ENCODE results near the gene GPX4. TPM values are rescaled to one million over a fixed set of nuclear protein-coding genes. Genes with fewer than 3 reads are reported as not detected.

Gene GPX4
- total and polyA plus RNA-seq, 9 of the 15 experiments (the other 6 are each of a cell fraction or from before 2014, with no cell fraction given) = 61.4 to 661 (median 349) TPM

DNA sequence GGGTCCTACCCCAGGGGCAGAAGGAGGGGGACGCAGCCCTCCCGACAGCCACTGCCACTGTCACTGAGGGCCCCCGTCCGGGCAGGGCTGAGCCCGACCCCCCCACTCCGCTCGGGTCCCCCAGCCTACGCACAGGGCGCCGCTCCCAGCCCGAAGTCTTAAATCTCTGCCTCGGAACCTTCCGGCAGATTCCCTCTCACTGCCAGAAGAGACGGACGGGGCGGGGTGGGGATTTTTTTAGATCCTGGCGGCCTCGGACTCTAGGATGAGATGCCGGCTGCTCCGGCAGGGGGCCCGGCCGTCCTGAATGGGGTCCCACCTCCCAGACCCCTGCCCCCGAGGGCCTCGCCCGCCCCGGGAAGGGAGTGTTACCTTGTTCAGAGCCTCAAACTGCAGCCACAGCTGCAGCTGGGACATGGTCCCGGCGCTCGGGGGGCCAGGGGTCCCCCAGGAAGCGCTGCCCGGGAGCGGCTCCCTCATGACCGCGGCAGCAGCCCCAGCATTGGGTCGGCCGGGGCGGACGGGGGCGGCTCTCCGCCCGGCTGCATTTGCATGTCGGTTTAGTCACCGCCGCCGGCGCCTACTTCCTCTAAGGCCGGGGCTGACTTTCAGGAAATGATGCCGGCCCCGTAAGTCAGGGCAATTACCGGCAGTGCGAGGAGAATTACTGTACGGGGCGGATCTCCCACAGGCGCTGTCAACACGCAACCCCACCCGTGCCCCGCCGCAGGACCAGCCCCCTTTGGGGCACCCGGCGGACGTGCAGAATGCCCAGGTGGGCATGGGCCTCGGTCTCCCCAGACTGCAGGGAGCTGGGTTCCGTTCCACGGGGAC, 28.1 kb downstream of the GPX4 start (continued):
- no peak for TF ChIP-seq PBX2 (CRISPR knock-in tag; IDR thresholded peaks at IDR 0.05; ENCODE audit: low read depth)
- no peak for TF ChIP-seq PBX2 (tag; conservative IDR thresholded peaks at IDR 0.05; ENCODE audit: low read depth)
- TF ChIP-seq TOE1 (IDR thresholded peaks at IDR 0.05; ENCODE audit: borderline replicate concordance) = no peak
- no peak for TF ChIP-seq TOE1 (CRISPR knock-in tag; IDR thresholded peaks at IDR 0.05; ENCODE audit: borderline replicate concordance, low read depth)
- no peak for TF ChIP-seq FOS (IDR thresholded peaks at IDR 0.05; ENCODE audit: extremely low read depth, insufficient read length)
- TF ChIP-seq TFAM (CRISPR knock-in tag; conservative IDR thresholded peaks at IDR 0.05) = no peak
- no peak for TF ChIP-seq THRA (IDR thresholded peaks at IDR 0.05)
- no peak for TF ChIP-seq SMARCC2 (IDR thresholded peaks at IDR 0.05; ENCODE audit: low read depth)
- TF ChIP-seq POLR2B (IDR thresholded peaks at IDR 0.05; ENCODE audit: low read depth, partially characterized antibody) = no peak
- no peak for TF ChIP-seq TCF3 (CRISPR knock-in tag; IDR thresholded peaks at IDR 0.05)
- no peak for TF ChIP-seq ZNF512 (tag; IDR thresholded peaks at IDR 0.05)
- no peak for TF ChIP-seq CTBP1 (IDR thresholded peaks at IDR 0.05; ENCODE audit: borderline replicate concordance)
- no peak for TF ChIP-seq C11orf30 (IDR thresholded peaks at IDR 0.05; ENCODE audit: low read depth)
- no peak for TF ChIP-seq MYNN (IDR thresholded peaks at IDR 0.05)
- TF ChIP-seq MYNN (CRISPR knock-in tag; IDR thresholded peaks at IDR 0.05) = no peak
- TF ChIP-seq TCF15 (CRISPR knock-in tag; IDR thresholded peaks at IDR 0.05) = no peak
- TF ChIP-seq, protein P1, sequence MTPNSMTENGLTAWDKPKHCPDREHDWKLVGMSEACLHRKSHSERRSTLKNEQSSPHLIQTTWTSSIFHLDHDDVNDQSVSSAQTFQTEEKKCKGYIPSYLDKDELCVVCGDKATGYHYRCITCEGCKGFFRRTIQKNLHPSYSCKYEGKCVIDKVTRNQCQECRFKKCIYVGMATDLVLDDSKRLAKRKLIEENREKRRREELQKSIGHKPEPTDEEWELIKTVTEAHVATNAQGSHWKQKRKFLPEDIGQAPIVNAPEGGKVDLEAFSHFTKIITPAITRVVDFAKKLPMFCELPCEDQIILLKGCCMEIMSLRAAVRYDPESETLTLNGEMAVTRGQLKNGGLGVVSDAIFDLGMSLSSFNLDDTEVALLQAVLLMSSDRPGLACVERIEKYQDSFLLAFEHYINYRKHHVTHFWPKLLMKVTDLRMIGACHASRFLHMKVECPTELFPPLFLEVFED (CRISPR knock-in tag; conservative IDR thresholded peaks at IDR 0.05) = no peak
- TF ChIP-seq POLR3A (IDR thresholded peaks at IDR 0.05; ENCODE audit: borderline replicate concordance, extremely low read depth, insufficient read depth, insufficient read length) = no peak
- TF ChIP-seq ZNF134 (CRISPR knock-in tag; conservative IDR thresholded peaks at IDR 0.05) = no peak
- TF ChIP-seq, protein P2, sequence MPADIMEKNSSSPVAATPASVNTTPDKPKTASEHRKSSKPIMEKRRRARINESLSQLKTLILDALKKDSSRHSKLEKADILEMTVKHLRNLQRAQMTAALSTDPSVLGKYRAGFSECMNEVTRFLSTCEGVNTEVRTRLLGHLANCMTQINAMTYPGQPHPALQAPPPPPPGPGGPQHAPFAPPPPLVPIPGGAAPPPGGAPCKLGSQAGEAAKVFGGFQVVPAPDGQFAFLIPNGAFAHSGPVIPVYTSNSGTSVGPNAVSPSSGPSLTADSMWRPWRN (IDR thresholded peaks at IDR 0.05; ENCODE audit: low read depth) = no peak
